Osteoblast (primary cell): ENCODE results near the gene VAPB. TPM values are rescaled to one million over a fixed set of nuclear protein-coding genes. Genes with fewer than 3 reads are reported as not detected.

Source experiments
- DNase-seq: peaks from one replicate; pipeline ENCODE4 v3.0.0; 2011; ENCODE audit warnings: low spot score, mixed read lengths; ENCODE audit not compliant: insufficient read length; ENCODE audit errors: missing footprints
- H2AFZ ChIP-seq: 2 replicates; pipeline ENCODE4 v1.6.0; 2011; ENCODE audit warnings: mild to moderate bottlenecking, low read length
- H3K27ac ChIP-seq: 2 replicates; pipeline ENCODE4 v1.5.1; 2011; ENCODE audit warnings: mild to moderate bottlenecking, low read depth, low read length, moderate library complexity
- H3K27me3 ChIP-seq: 2 replicates; pipeline ENCODE4 v1.6.0; 2012; ENCODE audit warnings: mild to moderate bottlenecking, control low read depth, inconsistent platforms, low read length, moderate library complexity; ENCODE audit not compliant: insufficient read depth
- H3K36me3 ChIP-seq: 2 replicates; pipeline ENCODE4 v1.5.1; 2011; ENCODE audit warnings: mild to moderate bottlenecking, low read length, control low read depth, moderate library complexity; ENCODE audit not compliant: insufficient read depth
- H3K4me1 ChIP-seq: 2 replicates; pipeline ENCODE4 v1.5.1; 2011; ENCODE audit warnings: mild to moderate bottlenecking, low read length, control low read depth, moderate library complexity; ENCODE audit not compliant: insufficient read depth
- H3K4me2 ChIP-seq: 2 replicates; pipeline ENCODE4 v1.6.0; 2011; ENCODE audit warnings: mild to moderate bottlenecking, low read length; ENCODE audit not compliant: insufficient read depth
- H3K4me3 ChIP-seq: fragments of 200-600 bp; sonication (generic); 3 replicates; pipeline ENCODE4 v1.5.1; 2012; ENCODE audit warnings: mild to moderate bottlenecking, low read length, inconsistent platforms; ENCODE audit not compliant: insufficient read depth
- H3K79me2 ChIP-seq: 2 replicates; pipeline ENCODE4 v1.6.0; 2012; ENCODE audit warnings: mild to moderate bottlenecking, low read length, control low read depth, inconsistent platforms; ENCODE audit not compliant: insufficient read depth
- H3K9me3 ChIP-seq: 2 replicates; pipeline ENCODE4 v1.5.1; 2011; ENCODE audit warnings: low read depth, low read length, control low read depth
- H4K20me1 ChIP-seq: 2 replicates; pipeline ENCODE4 v1.6.0; 2012; ENCODE audit warnings: mild to moderate bottlenecking, low read length, control low read depth; ENCODE audit not compliant: insufficient read depth
- total RNA-seq: library from RNA; depleted of rRNA; stranded (reverse); fragments of >200 nt; gene quantifications from 2 replicates; pipeline ENCODE4 v1.2.3, GENCODE V29; 2012
- TF ChIP-seq, protein P1 (sequence below): IDR thresholded peaks from 2 replicates; pipeline ENCODE4 v1.5.1; 2011; ENCODE audit warnings: mild to moderate bottlenecking, low read depth, low read length, moderate library complexity; ENCODE audit errors: extremely low read depth

Gene VAPB
- total RNA-seq, 1 donor = 14.5 TPM

DNA sequence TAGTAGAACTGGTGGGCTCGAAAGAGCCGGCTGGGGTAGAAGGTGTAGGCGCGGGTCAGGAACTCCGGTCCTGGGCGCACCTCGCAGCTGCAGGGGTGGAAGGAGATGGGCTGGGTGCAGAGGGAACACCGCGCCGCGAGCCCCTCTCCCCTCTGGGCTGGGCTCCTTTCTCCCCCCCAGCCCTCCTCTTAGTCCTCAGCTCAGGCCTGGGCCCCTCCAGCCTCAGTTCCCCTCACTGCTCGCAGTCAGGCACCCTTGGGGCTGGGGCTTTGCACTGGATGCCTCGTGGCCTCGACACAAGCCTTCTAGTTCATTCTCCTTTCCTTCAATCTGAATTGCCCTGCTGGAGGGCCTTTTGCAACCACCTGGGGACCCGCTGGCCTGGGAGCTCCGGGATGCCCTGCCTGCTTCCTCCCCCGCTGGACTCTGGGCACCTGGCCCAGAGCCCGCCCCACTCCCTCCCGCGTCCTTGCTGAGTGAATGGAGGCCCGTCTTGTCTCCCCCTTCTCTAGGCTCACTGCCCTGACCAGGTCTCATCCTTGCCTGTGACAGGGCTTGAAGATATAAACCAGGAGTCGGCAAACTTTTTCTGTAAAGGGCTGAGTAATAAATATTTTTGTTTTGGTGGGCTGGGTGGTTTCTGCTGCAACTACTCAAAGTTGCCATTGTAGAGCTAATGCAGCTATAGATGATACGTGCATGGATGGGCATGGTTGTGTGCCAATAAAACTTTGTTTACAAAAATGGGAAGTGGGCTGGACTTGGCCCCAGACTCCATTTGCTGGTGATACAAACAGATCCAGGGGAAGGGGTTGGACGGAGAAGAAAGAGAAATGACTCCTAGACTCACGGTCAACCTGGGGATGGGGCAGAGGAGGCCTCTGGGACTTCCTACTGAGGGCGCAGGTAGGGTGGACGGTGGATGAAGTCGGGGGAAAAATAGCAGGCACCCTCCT, 78.8 kb downstream of the VAPB start:
- H3K4me1 ChIP-seq = peaks cover 13% of the 10 kb centered on the region
- no peak for DNase-seq
- H3K9me3 ChIP-seq = no peaks in the 10 kb centered on the region
- no peak overlapping the region for H3K4me2 ChIP-seq
- no peak overlapping the region for H3K27ac ChIP-seq
- H3K4me3 ChIP-seq = no peak overlapping the region
- peaks cover 6% of the 10 kb centered on the region for H3K36me3 ChIP-seq
- peaks cover 6% of the 10 kb centered on the region for H4K20me1 ChIP-seq
- peaks cover 2% of the 10 kb centered on the region for H3K79me2 ChIP-seq
- no peak overlapping the region for H2AFZ ChIP-seq
- TF ChIP-seq, protein P1, sequence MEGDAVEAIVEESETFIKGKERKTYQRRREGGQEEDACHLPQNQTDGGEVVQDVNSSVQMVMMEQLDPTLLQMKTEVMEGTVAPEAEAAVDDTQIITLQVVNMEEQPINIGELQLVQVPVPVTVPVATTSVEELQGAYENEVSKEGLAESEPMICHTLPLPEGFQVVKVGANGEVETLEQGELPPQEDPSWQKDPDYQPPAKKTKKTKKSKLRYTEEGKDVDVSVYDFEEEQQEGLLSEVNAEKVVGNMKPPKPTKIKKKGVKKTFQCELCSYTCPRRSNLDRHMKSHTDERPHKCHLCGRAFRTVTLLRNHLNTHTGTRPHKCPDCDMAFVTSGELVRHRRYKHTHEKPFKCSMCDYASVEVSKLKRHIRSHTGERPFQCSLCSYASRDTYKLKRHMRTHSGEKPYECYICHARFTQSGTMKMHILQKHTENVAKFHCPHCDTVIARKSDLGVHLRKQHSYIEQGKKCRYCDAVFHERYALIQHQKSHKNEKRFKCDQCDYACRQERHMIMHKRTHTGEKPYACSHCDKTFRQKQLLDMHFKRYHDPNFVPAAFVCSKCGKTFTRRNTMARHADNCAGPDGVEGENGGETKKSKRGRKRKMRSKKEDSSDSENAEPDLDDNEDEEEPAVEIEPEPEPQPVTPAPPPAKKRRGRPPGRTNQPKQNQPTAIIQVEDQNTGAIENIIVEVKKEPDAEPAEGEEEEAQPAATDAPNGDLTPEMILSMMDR = no peak
- H3K27me3 ChIP-seq = no peaks in the 10 kb centered on the region

DNA sequence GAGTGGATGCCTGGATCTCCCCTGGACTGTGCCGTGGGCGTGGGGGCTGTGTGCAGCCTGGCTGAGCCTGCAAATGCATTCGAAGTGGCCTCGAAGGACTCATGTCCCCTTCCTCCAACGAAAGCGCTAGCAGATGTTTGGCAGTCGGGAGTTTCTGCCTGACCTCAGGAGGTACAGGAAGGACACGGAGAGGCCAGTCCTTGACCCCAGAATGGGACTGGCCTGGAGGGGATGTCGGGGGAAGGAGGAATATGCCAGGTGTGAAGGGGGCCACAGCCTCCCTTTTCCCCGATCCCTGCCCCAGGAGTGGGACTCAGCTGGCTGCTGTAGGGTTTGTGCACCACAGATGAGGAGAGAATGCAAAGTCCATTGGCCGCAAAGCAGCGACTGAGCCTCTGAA, 80.6 kb downstream of the VAPB start:
- Histone ChIP-seq H3K79me2 (peaks cover 5% of the 10 kb centered on the region), H3K4me2 (no peak overlapping the region), H3K36me3 (peaks cover 6% of the 10 kb centered on the region), H3K4me3 (no peak overlapping the region), H4K20me1 (peaks cover 6% of the 10 kb centered on the region), H3K27me3 (no peaks in the 10 kb centered on the region), H3K9me3 (no peaks in the 10 kb centered on the region), H3K4me1 (peaks cover 9% of the 10 kb centered on the region), H3K27ac (no peak overlapping the region), H2AFZ (no peak overlapping the region)
- TF ChIP-seq, protein P1 = no peak
- DNase-seq = no peak

DNA sequence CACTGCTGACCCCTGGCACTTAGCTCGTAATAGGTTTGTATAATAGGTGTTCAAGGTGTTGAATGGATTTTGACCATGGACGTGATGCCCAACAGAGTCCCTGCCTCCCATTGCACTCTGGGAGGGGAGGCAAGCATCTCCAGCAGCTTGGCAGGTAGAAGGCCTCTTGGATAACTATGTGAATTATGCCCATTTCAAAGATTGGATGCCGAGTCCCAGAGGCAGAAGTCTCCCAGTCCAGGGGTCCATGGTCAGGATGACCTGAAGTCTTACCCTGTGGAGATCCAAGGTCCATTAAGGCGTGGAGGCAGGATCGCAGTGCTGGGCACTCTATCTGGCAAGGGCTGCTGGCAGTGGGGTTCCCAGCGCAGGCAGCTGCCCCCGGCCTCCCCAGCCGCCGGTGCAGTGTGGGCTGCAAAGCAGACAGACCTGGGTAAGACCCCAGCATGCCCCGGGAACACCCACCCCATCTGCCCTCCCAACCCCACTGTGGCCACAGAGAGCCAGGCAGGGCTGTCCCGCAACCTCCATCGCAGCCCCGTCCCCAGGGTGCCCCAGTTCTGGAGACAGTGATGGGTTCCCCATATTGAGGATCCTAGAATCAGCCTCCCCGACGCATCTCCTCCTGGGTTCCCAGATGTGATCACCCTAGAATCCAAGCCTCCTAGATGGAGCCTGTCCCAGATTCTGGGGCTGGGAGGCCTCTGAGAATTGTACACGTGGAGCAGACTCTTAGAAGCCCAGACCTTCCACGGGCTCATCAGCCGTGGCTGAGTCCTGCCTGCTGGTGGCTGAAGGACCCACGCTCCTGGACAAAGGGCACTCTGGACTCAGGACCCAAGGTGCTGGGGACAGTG, 81.5 kb downstream of the VAPB start:
- Histone ChIP-seq H3K4me1 (no peaks in the 10 kb centered on the region), H3K27me3 (no peaks in the 10 kb centered on the region), H3K79me2 (peaks cover 6% of the 10 kb centered on the region), H2AFZ (no peak overlapping the region), H3K9me3 (no peaks in the 10 kb centered on the region), H3K27ac (no peak overlapping the region), H3K4me2 (no peak overlapping the region), H3K4me3 (no peak overlapping the region), H4K20me1 (peaks cover 6% of the 10 kb centered on the region), H3K36me3 (peaks cover 6% of the 10 kb centered on the region)
- no peak for DNase-seq
- TF ChIP-seq, protein P1 = no peak
